Gastrocnemius medialis (tissue), 4 donors: ENCODE data around the gene NCOR2.

Experiments
- CTCF ChIP-seq, 5 experiments: fragments of 450-650 bp in 3 of 5; fragments of 200-600 bp in 2 of 5; sonication (generic) in 2 of 5; IDR thresholded peaks in 4 of 5; conservative IDR thresholded peaks in 1 of 5; 1 replicate in 4 of 5; 2 replicates in 1 of 5; pipeline ENCODE4 v1.5.1; 2016 to 2019; ENCODE audit warnings: antibody characterized with exemption in 5 of 5, mild to moderate bottlenecking in 3 of 5, moderate library complexity in 3 of 5
- POLR2A ChIP-seq, 2 donors: fragments of 450-650 bp; IDR thresholded peaks; one replicate each; pipeline ENCODE4 v1.6.1; 2017; ENCODE audit warnings: antibody characterized with exemption in 2 of 2, mild to moderate bottlenecking in 2 of 2, moderate library complexity in 2 of 2

GRCh38 chr12:124603100-124603541 lies 35.7 kb upstream of the NCOR2 start:
- no peak for TF ChIP-seq POLR2A (IDR thresholded peaks at IDR 0.05)
- no peak for TF ChIP-seq CTCF (IDR thresholded peaks at IDR 0.05 in 4 of 5, conservative IDR thresholded peaks at IDR 0.05 in 1 of 5)
